Measurements from ENCODE around the gene CHRDL1.

CHRDL1 gene

DNA sequence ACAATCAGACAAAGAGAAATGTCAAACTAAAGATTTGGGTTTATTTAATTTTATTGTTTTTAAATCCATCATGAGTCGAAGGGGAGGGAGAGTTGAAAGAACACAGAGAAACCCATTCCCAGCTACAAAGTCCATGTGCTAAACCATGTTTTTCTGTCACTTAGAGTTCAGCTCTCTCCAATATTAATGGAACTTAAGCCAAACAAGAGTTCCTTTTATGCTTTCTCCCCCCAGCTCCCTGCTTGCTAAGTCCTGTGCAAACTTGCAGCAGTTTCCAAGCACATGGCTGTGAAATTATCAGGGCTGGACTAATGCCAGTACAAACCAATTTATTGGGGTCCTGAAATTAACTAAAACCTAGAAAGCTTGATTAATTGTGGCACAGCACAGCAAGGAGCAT, 9.7 kb upstream of the CHRDL1 start:
- no peak for TF ChIP-seq EZH2phosphoT487 (conservative IDR thresholded peaks at IDR 0.05; ENCODE audit: low read length)
- TF ChIP-seq, protein P1, sequence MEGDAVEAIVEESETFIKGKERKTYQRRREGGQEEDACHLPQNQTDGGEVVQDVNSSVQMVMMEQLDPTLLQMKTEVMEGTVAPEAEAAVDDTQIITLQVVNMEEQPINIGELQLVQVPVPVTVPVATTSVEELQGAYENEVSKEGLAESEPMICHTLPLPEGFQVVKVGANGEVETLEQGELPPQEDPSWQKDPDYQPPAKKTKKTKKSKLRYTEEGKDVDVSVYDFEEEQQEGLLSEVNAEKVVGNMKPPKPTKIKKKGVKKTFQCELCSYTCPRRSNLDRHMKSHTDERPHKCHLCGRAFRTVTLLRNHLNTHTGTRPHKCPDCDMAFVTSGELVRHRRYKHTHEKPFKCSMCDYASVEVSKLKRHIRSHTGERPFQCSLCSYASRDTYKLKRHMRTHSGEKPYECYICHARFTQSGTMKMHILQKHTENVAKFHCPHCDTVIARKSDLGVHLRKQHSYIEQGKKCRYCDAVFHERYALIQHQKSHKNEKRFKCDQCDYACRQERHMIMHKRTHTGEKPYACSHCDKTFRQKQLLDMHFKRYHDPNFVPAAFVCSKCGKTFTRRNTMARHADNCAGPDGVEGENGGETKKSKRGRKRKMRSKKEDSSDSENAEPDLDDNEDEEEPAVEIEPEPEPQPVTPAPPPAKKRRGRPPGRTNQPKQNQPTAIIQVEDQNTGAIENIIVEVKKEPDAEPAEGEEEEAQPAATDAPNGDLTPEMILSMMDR (IDR thresholded peaks at IDR 0.05; ENCODE audit: insufficient read depth, low read length, poor library complexity, severe bottlenecking) = no peak
- Histone ChIP-seq H3K27ac (ENCODE audit: low read depth, low read length) (no peak overlapping the region), H3F3A (ENCODE audit: insufficient read depth) (no peaks in the 10 kb centered on the region), H3K9me3 (ENCODE audit: insufficient read depth, low read length) (no peaks in the 10 kb centered on the region), H2AFZ (ENCODE audit: low read depth, low read length, severe bottlenecking) (no peak overlapping the region), H4K20me1 (ENCODE audit: low read depth, low read length) (no peaks in the 10 kb centered on the region), H3K4me2 (ENCODE audit: low read depth, low read length, poor library complexity, severe bottlenecking) (no peak overlapping the region), H3K79me2 (ENCODE audit: insufficient read depth, low read length) (no peaks in the 10 kb centered on the region), H3K4me3 (ENCODE audit: insufficient read depth, low read length, poor library complexity, severe bottlenecking) (no peak overlapping the region), H3K9me2 (replicated peaks; ENCODE audit: insufficient read depth, low read length) (no peaks in the 10 kb centered on the region), H3K27me3 (ENCODE audit: low read length) (no peaks in the 10 kb centered on the region), H3K9ac (ENCODE audit: low read length) (no peak overlapping the region), H3K36me3 (ENCODE audit: low read length) (no peaks in the 10 kb centered on the region)

DNA sequence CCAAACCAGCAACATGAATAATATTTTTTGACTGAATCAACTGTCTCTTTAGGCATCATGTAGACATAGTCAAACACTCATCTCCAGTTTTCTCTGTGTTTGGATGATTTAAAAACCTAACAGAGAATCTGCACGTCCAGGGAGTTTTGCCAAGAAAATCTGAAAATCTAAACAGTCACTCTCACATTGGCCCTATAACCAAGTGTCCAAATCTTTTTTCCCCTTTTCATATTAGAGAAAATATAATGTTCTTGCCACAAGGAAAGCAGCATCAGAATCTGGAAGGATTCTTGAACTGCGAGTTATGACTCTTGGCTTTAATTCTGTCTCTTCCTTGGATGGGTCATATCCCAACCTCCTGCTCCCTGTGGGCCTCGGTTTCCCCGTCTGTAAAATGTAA, 8.8 kb upstream of the CHRDL1 start:
- no peaks in the 10 kb centered on the region for H3K79me2 ChIP-seq (ENCODE audit: insufficient read depth, low read length)
- H3F3A ChIP-seq (ENCODE audit: insufficient read depth) = no peaks in the 10 kb centered on the region
- no peaks in the 10 kb centered on the region for H3K27me3 ChIP-seq (ENCODE audit: low read length)
- no peaks in the 10 kb centered on the region for H3K9me2 ChIP-seq (replicated peaks; ENCODE audit: insufficient read depth, low read length)
- no peak overlapping the region for H2AFZ ChIP-seq (ENCODE audit: low read depth, low read length, severe bottlenecking)
- H3K9ac ChIP-seq (ENCODE audit: low read length) = no peak overlapping the region
- H3K36me3 ChIP-seq (ENCODE audit: low read length) = no peaks in the 10 kb centered on the region
- TF ChIP-seq EZH2phosphoT487 (conservative IDR thresholded peaks at IDR 0.05; ENCODE audit: low read length) = no peak
- TF ChIP-seq, protein P1 (IDR thresholded peaks at IDR 0.05; ENCODE audit: insufficient read depth, low read length, poor library complexity, severe bottlenecking) = no peak
- H3K9me3 ChIP-seq (ENCODE audit: insufficient read depth, low read length) = no peaks in the 10 kb centered on the region
- no peak overlapping the region for H3K4me2 ChIP-seq (ENCODE audit: low read depth, low read length, poor library complexity, severe bottlenecking)
- no peak overlapping the region for H3K4me3 ChIP-seq (ENCODE audit: insufficient read depth, low read length, poor library complexity, severe bottlenecking)
- no peak overlapping the region for H3K27ac ChIP-seq (ENCODE audit: low read depth, low read length)
- H4K20me1 ChIP-seq (ENCODE audit: low read depth, low read length) = no peaks in the 10 kb centered on the region

DNA sequence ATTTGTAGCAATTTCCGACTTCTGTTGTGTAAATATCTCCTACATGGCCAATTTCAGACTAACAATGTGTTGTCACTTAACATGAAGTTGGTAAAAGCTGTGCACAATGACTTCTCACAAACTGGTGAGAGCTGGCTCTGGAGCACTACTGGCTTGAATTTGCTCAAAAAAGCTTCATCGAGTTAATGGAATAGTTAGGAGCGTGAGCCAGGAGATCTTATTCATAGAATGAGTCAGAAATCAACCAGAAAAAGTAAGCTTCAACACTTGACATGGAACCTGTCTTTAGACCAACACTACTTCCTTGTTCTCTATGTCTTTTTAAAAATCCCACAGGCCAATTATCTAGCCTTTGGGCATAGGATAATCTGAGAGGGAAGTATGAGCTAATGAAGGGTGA, 7.9 kb upstream of the CHRDL1 start:
- no peak overlapping the region for H2AFZ ChIP-seq (ENCODE audit: low read depth, low read length, severe bottlenecking)
- no peak overlapping the region for H3K4me3 ChIP-seq (ENCODE audit: insufficient read depth, low read length, poor library complexity, severe bottlenecking)
- no peaks in the 10 kb centered on the region for H3K79me2 ChIP-seq (ENCODE audit: insufficient read depth, low read length)
- no peak overlapping the region for H3K4me2 ChIP-seq (ENCODE audit: low read depth, low read length, poor library complexity, severe bottlenecking)
- H3K9ac ChIP-seq (ENCODE audit: low read length) = no peak overlapping the region
- no peak overlapping the region for H3K27ac ChIP-seq (ENCODE audit: low read depth, low read length)
- no peaks in the 10 kb centered on the region for H3K9me3 ChIP-seq (ENCODE audit: insufficient read depth, low read length)
- H3F3A ChIP-seq (ENCODE audit: insufficient read depth) = no peaks in the 10 kb centered on the region
- H3K36me3 ChIP-seq (ENCODE audit: low read length) = no peaks in the 10 kb centered on the region
- no peak for TF ChIP-seq EZH2phosphoT487 (conservative IDR thresholded peaks at IDR 0.05; ENCODE audit: low read length)
- TF ChIP-seq, protein P1 (IDR thresholded peaks at IDR 0.05; ENCODE audit: insufficient read depth, low read length, poor library complexity, severe bottlenecking) = no peak
- H4K20me1 ChIP-seq (ENCODE audit: low read depth, low read length) = no peaks in the 10 kb centered on the region
- no peaks in the 10 kb centered on the region for H3K27me3 ChIP-seq (ENCODE audit: low read length)
- no peaks in the 10 kb centered on the region for H3K9me2 ChIP-seq (replicated peaks; ENCODE audit: insufficient read depth, low read length)

DNA sequence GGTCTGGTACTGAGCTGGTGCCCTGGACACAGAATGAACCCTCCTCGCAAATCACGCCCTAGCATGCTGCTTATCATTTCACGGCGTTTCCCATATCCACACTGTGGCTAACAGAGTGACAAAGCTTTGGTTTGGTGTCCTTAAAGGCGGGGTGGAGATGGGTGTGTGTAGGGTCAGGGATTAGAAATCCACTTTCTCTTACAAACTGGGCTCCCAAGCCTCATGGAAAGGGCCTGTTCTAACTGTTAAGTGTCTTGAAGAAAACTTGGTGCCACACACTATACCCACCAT, 735 bp upstream of the CHRDL1 start:
- no peak overlapping the region for H3K4me2 ChIP-seq (ENCODE audit: low read depth, low read length, poor library complexity, severe bottlenecking)

More for the DNA sequence above, 735 bp upstream of the CHRDL1 start:
- Histone ChIP-seq H4K20me1 (ENCODE audit: low read depth, low read length) (no peaks in the 10 kb centered on the region), H3K36me3 (ENCODE audit: low read length) (no peaks in the 10 kb centered on the region), H3F3A (ENCODE audit: insufficient read depth) (no peaks in the 10 kb centered on the region), H3K4me3 (ENCODE audit: insufficient read depth, low read length, poor library complexity, severe bottlenecking) (no peak overlapping the region), H3K9me3 (ENCODE audit: insufficient read depth, low read length) (no peaks in the 10 kb centered on the region), H2AFZ (ENCODE audit: low read depth, low read length, severe bottlenecking) (no peak overlapping the region), H3K27me3 (ENCODE audit: low read length) (no peaks in the 10 kb centered on the region), H3K9ac (ENCODE audit: low read length) (no peak overlapping the region), H3K9me2 (replicated peaks; ENCODE audit: insufficient read depth, low read length) (no peaks in the 10 kb centered on the region), H3K79me2 (ENCODE audit: insufficient read depth, low read length) (no peaks in the 10 kb centered on the region), H3K27ac (ENCODE audit: low read depth, low read length) (no peak overlapping the region)
- no peak for TF ChIP-seq EZH2phosphoT487 (conservative IDR thresholded peaks at IDR 0.05; ENCODE audit: low read length)
- TF ChIP-seq, protein P1 (IDR thresholded peaks at IDR 0.05; ENCODE audit: insufficient read depth, low read length, poor library complexity, severe bottlenecking) = no peak

Data from SU-DHL-6 (cell line).